ENCODE measurements around the gene PIGP.
"Not testable (repeated sequence)": the region's sequence is repeated elsewhere in the genome, so short reads cannot be mapped to it uniquely, and the experiment has no call there.

Gene PIGP

DNA sequence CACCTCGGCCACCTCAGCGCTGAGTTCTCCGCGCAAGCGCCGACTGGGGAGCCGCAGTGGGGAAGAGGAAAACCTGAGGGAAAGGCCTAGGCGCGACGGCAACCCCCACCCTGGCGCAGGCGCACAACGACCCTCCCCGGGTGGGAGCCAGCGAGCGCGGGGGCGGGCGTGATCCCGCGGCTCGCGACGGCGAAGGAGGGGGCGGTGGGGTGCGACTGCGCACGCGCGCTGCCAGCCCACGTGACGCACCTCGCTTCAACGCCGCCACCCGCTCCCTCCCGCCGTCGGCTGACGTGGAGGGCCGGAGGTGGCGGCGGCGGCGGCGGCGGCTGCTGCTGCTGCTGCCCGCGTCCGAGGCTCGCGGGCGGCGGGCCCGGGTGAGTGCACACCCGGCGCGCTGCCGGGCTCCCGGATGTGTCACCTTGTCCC lies at the start of gene PIGP, which contains the start of gene TTC3:
Gene PIGP, minus strand, starts transcription at position 84 of the 429 bp plus-strand sequence. CDS start 556 bp downstream, outside the sequence.
Gene TTC3, plus strand, starts transcription at position 267 of the 429 bp plus-strand sequence. CDS start 14,004 bp downstream, outside the sequence.
- DNase-seq: peak; percentile 37

DNA sequence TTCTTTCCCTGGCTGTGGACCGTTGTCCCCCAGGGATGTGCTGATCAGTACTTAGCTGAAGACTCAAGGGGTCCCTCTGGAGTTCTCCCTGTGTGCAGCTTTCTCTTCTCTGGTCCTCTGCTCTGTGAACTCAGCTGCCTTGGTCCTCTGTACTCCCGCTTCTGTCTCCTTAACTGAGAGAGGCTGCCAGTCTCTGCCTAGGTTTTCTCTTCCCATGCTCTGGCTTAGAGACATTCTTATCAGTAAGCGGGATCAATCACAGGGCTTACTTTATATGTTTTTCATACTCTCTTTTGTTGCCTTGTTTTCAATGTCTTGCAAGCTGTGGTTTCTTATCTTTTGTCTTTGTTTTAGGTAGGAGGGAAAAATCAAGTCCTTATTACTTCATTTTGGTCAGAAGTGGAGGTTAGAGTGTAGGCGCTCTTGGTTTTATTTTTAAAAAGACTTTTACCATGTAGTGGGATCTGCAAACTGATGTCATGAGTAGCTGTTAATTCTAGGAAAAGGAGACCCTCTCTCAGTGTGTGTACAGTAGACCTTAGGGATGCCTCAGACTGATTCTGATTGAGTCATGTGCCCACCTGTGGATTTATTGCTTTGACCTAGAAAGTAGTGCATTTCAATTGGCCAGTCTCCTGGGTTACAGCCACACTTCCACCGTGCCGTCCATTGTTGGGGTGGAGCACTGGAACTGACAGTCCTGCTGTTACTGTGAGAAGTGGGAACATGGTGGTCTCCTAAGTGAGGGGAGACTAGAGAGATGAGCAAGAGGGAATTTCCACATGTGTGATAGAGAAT lies 46.7 kb upstream of the PIGP start:
- DNase-seq: no peak

DNA sequence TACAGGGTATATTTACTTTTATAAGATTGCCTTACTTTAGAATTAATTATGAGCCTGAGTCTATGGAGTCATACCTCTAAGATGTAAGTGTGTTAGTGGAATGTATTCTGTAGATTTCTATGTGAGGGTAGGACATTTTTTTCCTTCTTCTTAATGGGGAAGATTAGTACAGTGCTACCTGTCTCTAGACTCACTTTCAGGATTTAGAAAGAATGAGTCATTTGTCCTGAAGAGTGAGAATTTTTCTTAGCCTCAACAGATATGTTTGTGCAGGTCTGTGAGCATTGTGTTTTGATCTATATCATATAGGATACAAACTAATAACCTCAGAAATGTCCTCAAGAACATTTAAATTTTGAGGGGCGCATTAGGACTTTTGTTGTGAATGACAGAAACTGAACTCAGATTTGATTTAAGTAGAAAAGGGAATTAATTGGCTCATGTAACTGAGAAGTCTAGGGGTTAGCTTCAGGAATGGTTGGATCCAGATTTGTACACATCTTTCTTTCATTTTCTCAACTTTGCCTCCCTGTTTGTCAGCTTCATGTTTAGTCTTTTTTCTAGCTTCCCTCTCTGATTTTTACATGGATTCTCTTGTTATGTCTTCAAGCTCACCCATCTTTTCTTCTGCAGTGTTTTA lies 45.4 kb upstream of the PIGP start:
- no peak for DNase-seq

DNA sequence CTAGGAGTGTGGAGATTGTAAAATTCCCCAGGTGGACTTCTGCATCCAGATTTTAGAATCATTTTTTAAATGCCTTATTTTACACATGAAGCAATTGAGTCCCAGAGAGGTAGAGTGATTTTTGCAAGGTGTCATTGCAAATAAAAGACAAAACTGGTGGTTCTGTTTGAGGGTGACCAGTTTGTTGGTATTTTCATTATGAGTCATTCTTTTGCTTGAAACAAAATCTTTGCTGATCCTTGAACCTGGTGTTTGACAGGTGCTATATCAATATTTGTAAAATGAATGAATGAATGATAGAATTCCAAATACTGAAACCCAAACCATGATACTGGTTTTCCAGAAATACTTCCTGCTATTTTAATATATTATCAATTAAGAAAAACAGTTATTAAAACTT lies 44.3 kb upstream of the PIGP start:
- no peak for DNase-seq

DNA sequence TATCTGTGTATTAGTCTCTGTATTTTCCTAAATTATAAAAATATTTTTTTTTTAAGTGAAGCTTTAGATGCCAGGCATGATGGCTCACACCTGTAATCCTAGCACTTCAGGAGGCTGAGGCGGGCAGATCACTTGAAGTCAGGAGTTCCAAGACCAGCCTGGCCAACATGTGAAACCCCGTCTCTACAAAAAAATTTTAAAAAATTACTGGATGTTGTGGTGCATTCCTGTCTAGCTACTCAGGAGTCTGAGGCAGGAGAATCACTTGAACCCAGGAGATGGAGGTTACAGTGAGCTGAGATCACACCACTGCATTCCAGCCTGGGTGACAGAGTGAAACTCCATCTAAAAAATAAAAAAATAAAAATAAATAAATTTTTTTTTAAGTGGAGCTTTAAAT lies 43.6 kb upstream of the PIGP start:
- not testable (repeated sequence) for DNase-seq

DNA sequence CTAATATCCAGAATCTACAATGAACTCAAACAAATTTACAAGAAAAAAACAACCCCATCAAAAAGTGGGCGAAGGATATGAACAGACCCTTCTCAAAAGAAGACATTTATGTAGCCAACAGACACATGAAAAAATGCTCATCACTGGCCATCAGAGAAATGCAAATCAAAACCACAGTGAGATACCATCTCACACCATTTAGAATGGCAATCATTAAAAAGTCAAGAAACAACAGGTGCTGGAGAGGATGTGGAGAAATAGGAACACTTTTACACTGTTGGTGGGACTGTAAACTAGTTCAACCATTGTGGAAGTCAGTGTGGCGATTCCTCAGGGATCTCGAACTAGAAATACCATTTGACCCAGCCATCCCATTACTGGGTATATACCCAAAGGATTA lies 41.4 kb upstream of the PIGP start:
- not testable (repeated sequence) for DNase-seq

DNA sequence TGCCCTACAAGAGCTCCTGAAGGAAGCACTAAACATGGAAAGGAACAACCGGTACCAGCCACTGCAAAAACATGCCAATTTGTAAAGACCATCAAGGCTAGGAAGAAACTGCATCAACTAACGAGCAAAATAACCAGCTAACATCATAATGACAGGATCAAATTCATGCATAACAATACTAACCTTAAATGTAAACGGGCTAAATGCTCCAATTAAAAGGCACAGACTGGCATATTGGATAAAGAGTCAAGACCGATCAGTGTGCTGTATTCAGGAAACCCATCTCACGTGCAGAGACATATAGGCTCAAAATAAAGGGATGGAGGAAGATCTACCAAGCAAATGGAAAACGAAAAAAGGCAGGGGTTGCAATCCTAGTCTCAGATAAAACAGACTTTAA lies 38.2 kb upstream of the PIGP start:
- not testable (repeated sequence) for DNase-seq

DNA sequence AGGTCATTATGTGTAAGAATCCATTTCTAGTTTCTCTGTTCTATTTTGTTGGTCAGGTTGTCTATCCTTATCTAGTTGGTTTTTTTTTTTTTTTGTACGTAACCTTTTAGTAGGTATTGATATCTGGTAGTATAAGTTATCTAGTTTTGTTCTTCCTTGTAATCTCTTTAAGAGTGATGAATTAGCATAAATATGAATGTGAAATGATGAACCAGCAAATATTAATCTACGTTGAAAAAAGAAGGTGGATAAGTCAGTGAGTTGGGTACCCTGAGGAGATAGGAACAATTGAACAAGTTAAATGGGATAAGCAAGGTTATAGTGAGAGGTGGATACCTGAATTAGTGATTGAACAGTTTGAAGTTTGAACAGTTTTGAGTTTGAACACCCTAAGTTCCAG lies 34.1 kb upstream of the PIGP start:
- no peak for DNase-seq

DNA sequence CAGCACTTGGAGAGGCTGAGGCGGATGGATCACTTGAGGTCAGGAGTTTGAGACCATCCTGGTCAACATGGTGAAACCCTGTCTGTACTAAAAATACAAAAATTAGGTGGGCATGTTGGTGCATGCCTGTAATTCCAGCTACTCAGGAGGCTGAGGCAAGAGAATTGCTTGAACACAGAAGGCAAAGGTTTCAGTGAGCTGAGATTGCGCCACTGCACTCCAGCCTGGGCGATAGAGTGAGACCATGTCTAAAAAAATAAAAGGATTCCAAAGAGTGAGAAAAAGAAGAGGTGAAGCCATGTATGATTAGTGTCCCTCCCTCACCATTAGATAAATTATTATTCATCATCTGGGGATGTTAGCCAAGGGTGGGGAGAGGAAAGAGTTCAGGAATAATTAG lies 29.9 kb upstream of the PIGP start:
- not testable (repeated sequence) for DNase-seq

DNA sequence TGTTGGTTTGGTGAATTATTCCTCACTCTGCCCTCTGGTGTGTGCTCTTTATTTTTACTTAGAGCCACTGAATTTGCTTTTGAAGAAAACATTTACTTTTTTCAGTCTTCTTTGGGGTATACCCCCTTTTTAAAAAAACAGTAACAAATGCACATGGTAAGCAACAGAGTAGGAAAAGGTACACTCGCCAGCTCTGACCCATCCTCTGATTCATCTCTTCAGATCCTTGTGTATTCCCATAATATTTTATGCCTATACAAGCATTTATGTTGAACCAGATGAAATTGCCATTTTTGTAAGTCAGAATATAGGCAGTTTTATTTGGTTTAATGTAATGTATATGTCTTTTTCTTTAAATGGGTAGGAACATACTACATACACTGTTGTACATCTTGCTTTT lies 28.5 kb upstream of the PIGP start:
- no peak for DNase-seq

DNA sequence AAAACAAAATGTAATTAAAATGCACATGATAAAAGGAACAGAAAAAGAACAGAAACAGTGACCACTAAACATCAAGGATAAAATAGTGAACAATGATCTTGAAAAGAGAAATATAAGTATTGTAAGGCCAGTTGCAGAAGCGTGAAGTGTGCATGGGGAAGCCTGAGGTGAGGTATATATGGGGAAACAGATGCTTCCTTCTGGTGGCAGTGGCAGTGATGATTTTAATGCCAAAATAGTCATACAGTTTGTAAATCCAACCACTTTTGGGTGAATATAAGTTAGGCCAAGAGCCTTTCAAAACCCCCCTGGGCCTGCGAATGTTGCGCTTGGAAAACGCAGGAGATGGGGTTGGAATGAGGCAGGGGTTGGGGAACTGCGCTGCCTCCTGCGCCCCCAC lies 27.4 kb upstream of the PIGP start:
- no peak for DNase-seq

DNA sequence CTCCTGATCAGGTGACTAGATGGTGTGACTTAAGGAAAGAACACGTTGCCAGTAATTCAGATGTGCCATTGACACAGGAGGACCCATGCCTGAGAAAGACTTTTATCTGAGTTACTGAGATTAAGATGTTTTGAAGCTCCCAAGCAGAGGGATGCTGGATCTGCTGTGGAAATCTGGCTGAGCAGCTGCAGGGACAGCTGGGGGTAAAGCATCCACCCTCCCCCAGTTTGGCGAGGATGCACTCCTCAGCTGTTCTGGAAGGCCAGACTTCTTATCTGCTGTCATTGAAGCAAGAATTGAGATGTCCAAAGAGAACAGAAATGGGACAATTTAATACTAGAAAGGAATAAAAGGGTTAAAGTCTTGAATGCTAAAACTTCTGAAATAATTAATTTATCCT lies 25.9 kb upstream of the PIGP start:
- DNase-seq: no peak

DNA sequence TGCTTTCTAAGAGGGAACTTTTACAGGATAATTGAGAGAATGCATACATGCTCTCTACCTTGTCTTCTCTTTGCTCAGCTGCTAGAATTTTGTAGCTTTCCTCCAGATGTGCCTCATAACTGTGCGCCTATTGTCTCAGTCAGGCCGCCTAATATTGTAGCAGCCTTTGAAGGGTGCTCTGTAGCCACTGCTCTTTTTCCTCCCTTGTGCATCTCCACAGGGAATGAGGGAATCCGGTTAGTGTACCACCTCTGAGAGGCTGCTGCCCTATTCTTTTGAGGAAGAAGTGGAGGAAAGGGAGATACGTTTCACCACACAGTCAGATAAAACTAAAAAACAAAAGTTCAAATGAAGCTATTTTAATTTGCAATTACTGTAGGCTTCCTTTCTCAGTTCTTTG lies 22.9 kb upstream of the PIGP start:
- no peak for DNase-seq

DNA sequence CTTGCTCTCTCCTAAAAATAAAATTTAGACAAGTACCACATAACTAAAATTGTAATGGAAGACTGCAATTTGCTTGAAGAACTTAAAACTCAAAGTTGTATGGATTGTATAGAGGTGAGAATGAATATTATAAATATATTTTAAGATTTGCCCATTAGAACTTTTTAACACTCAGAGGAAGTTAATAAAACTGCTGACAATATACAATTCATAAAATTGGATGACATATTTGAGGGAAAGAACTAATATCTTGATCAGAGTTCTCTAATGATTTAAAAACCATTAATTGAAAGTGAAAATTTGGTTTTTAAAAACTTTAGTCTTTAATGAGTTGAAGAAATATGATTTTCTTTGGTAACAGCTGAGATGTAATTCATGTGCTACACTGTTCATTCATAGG lies 21.1 kb upstream of the PIGP start:
- no peak for DNase-seq

DNA sequence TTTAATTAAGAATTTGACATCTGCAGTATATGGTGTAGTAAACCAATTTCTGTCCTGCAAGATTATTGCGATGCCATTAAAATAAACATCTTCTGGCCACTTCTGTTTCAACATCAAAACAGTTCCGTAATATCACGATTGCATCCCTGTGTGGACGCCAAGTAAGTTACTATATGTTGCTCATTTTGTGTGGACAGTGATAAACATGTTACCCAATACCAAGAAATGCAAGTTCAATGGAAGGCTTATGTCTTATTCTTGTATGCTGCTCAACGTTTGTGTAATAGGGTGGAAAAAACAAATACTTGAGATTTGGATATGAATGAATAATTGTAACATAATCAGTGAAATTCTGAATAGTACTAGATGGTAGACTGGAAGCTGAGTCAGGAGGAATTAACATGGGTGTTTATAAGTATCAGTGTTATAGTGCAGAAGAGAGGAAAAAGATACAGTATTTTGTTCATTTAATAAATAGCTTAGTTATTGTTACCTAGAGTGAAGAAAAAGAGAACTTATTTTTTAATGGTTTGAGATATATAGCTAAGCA lies 15.4 kb upstream of the PIGP start:
- DNase-seq: no peak

DNA sequence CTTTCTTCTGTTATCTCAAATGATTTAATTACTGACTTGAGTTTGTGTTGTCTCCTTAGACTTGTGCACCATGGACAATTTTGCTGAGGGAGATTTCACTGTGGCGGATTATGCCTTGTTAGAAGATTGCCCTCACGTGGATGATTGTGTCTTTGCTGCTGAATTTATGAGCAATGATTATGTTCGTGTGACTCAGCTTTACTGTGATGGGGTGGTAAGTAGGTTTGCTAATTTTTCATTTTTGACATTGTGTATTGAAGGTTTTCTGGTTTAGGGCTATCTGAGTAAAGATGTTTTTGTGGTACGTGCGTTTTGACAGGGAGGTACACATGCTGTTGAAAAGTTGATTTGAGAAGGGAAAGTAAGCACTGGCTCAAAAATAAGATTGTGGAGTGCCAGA lies 14.3 kb upstream of the PIGP start:
- no peak for DNase-seq

DNA sequence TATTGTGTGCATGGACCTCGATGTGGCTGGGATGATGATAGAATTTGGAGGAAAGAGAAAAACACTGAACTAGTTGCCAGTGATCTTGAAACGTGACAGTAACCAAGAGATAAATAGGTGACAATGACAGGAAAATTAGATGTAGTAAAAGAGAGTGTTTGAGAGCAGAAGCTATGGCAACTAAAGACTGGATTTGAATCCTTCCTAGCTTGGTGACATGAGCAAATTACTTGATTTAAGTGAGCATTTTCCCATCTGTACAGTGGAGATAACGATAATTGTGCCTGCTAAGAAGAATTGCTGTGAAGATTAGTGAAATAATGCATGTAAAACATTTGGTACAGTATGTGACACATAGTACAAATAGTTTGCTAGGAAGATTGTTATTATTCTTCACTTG lies 12.9 kb upstream of the PIGP start:
- DNase-seq: no peak

DNA sequence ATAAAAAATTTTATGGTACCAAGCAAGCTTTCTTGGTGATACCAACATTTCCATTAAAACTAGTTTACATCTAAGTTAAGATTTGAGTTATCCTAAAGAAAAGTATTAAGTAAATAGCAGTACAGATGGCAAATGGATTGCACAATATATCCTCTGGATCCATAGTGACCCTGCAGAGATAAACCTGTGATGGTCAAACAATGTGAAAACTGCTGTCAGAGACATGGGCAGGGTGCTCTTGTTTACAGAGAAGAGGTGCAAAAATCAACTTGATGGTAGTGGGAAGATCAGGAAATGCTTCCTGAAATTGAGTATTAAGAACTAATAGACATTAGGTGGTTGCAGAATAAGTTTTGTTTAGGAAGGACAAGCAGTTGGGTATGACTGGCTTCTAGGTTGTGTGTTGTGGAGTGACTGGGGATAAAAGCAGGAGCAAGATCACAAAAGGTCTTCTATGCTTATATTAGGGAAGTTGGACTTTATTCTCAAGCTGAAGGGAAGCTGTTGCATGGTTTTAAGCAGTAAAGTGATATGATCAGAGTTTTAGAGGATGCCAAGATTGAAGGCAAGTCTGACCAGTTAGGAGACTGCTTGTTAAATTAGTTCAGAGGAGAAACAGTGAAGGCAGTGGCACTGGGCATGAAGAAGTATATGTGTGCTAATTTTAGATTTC lies 10.1 kb upstream of the PIGP start:
- no peak for DNase-seq

DNA sequence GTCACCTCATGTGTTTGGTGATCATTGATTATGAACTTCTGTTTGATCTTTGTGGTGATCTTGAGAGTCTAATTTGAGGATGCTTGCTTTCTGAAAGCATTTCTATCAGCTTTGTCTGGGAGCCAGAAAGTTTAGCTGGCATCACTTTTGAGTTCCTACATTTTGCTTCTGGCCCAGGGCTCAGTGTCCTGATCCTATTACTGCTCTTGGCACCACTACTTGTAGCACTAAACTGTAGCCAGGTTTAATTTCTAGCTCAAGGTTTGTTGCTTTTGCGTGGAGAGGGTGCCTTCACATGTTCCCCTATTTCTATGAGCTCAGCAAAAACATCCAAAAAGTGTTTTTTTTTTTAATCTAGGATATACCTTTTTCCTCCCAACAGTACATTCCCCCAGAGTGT lies 9.5 kb upstream of the PIGP start:
- DNase-seq: no peak

DNA sequence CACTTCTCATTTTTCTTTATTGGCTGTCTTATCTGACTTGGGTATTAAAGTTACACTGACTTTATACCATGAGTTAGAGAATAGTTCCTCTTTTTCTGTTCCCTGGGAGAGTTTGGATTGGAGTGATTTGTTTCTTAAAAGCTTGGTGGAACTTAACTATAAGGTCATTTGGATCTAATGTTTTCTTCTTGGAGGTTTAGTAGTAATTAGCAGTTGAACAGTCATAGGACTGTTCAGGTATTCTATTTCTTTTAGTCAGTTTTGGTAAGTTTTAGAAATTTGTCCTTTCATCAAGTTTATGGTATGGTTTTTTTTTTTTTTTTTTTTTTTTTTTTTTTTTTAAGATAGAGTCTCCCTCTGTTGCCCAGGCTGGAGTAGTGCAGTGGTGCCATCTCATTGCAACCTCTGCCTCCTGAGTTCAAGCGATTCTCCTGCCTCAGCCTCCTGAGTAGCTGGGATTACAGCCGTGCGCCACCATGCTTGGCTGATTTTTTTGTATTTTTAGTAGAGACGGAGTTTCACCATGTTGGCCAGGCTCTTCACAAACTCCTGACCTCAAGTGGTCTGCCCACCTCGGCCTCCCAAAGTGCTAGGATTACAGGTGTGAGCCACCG lies 6.4 kb upstream of the PIGP start:
- no peak for DNase-seq

DNA sequence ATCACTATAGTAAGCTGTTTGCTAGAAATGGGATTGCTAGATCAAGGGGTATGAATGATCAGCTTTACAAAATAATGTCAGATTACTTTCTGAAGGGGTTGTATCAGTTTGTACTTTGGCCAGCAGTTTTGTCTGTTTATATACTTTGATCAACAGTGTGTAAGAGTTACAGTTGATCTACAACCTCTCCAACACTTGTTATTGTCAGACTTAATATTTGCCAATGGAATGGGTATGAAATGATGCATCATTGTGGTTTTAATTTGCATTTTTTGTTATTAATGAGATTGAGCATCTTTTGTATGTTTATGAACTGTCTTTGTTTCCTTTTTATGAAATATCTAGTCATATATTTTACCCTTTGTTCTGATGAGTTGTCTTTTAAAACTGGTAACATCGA lies 4.5 kb upstream of the PIGP start:
- DNase-seq: no peak

DNA sequence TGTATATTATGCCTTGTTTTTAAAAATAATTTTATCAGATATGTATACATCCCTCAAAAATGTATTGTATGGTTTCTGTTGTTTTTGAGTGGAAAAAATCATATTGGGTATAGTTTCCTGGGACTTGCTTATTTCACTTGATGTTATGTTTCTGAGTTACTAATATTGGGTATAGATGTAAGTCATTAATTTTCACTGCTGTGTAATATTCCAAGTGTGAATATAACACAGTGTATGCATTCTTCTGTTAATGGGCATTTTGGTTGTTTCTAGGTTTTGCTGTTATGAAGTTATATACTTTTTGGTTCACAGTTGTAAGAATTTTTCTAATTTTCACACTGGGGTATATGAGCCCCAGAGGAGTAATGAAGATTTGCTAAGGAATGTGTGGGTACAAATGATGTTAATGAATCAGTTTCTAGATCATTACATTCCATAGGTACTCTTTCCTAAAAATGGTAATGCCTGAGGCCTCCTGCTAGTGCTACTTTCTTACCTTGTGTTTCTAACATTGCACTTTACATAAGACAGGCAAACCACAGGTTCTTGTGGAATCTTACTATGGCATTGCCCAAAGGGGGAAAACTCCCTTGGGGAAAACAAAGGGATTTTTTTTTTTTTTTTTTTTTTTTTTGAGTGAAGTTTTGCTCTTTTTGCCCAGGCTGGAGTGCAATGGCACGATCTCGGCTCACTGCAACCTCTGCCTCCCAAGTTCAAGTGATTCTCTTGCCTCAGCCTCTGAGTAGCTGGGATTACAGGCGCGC lies 3.4 kb upstream of the PIGP start:
- no peak for DNase-seq

Measured in SIG-M5 (cell line).